Activated T-cell treated with anti-CD3 and anti-CD28 coated beads, Interleukin-2, amount 50 U/mL, for 24 hours (primary cell): ENCODE measurements around the gene MYO9B.

ENCODE experiments used
- DNase-seq: peaks from one replicate; pipeline ENCODE4 v3.0.0-alpha.2; 2020
- H3K27ac Mint-ChIP-seq: 2 replicates; pipeline ENCODE4 v1.8.0; 2020; ENCODE audit warnings: mild to moderate bottlenecking, mixed read lengths
- H3K27me3 Mint-ChIP-seq: 2 replicates; pipeline ENCODE4 v1.8.0; 2020; ENCODE audit warnings: mixed read lengths
- H3K36me3 Mint-ChIP-seq: 2 replicates; pipeline ENCODE4 v1.8.0; 2020; ENCODE audit warnings: low read depth, mixed read lengths
- H3K4me1 Mint-ChIP-seq: 2 replicates; pipeline ENCODE4 v1.8.0; 2020; ENCODE audit warnings: low read depth, mixed read lengths
- H3K4me3 Mint-ChIP-seq: 2 replicates; pipeline ENCODE4 v1.8.0; 2020; ENCODE audit warnings: mild to moderate bottlenecking, moderate library complexity, mixed read lengths
- H3K9me3 Mint-ChIP-seq: 2 replicates; pipeline ENCODE4 v1.8.0; 2020; ENCODE audit warnings: mixed read lengths

The MYO9B gene

GRCh38 chr19:17076543-17076991 is 990 bp downstream of the MYO9B start:
- DNase-seq, result peak; percentile 57
- H3K36me3 Mint-ChIP-seq, result peaks cover 53% of the 10 kb centered on the region
- H3K4me3 Mint-ChIP-seq, result peak overlapping the region; percentile 98
- H3K27me3 Mint-ChIP-seq, result no peaks in the 10 kb centered on the region
- peaks cover 71% of the 10 kb centered on the region for H3K4me1 Mint-ChIP-seq
- peak overlapping the region; percentile 93 for H3K27ac Mint-ChIP-seq
- H3K9me3 Mint-ChIP-seq, result no peaks in the 10 kb centered on the region

- Mint-ChIP-seq H3K27me3 (no peaks in the 10 kb centered on the region), H3K27ac (no peak overlapping the region)
Measured at GRCh38 chr19:17077447-17078028, 2.0 kb downstream of the MYO9B start.

GRCh38 chr19:17078036-17078919 is 2.7 kb downstream of the MYO9B start:
- H3K9me3 Mint-ChIP-seq, result no peaks in the 10 kb centered on the region
- no peaks in the 10 kb centered on the region for H3K27me3 Mint-ChIP-seq
- H3K4me1 Mint-ChIP-seq, result peaks cover 79% of the 10 kb centered on the region
- peak overlapping the region; percentile 93 for H3K27ac Mint-ChIP-seq
- H3K36me3 Mint-ChIP-seq, result peaks cover 52% of the 10 kb centered on the region
- no peak for DNase-seq
- peak overlapping the region; percentile 98 for H3K4me3 Mint-ChIP-seq

More at GRCh38 chr19:17077447-17078028, 2.0 kb downstream of the MYO9B start:
- peak overlapping the region; percentile 98 for H3K4me3 Mint-ChIP-seq
- no peaks in the 10 kb centered on the region for H3K9me3 Mint-ChIP-seq
- peaks cover 52% of the 10 kb centered on the region for H3K36me3 Mint-ChIP-seq
- no peak for DNase-seq
- H3K4me1 Mint-ChIP-seq, result peaks cover 79% of the 10 kb centered on the region

- Mint-ChIP-seq H3K4me1 (peaks cover 73% of the 10 kb centered on the region), H3K4me3 (peak overlapping the region; percentile 74), H3K27me3 (no peaks in the 10 kb centered on the region), H3K9me3 (no peaks in the 10 kb centered on the region), H3K27ac (peak overlapping the region; percentile 93), H3K36me3 (peaks cover 47% of the 10 kb centered on the region)
- no peak for DNase-seq
Measured at GRCh38 chr19:17078920-17079709, 3.5 kb downstream of the MYO9B start.

- Mint-ChIP-seq H3K4me3 (peak overlapping the region; percentile 74), H3K4me1 (peaks cover 65% of the 10 kb centered on the region), H3K9me3 (no peaks in the 10 kb centered on the region), H3K27me3 (no peaks in the 10 kb centered on the region), H3K36me3 (peaks cover 43% of the 10 kb centered on the region), H3K27ac (peak overlapping the region; percentile 93)
- DNase-seq, result peak; percentile 80
Measured at GRCh38 chr19:17079710-17080439, 4.3 kb downstream of the MYO9B start.

GRCh38 chr19:17080440-17080801 is 4.8 kb downstream of the MYO9B start:
- H3K9me3 Mint-ChIP-seq, result no peaks in the 10 kb centered on the region
- no peaks in the 10 kb centered on the region for H3K27me3 Mint-ChIP-seq
- no peak for DNase-seq
- H3K4me1 Mint-ChIP-seq, result peaks cover 69% of the 10 kb centered on the region
- peaks cover 44% of the 10 kb centered on the region for H3K36me3 Mint-ChIP-seq
- peak overlapping the region; percentile 60 for H3K4me3 Mint-ChIP-seq
- peak overlapping the region; percentile 93 for H3K27ac Mint-ChIP-seq

- no peak for DNase-seq
- peaks cover 70% of the 10 kb centered on the region for H3K4me1 Mint-ChIP-seq
- H3K4me3 Mint-ChIP-seq, result no peak overlapping the region
- no peaks in the 10 kb centered on the region for H3K9me3 Mint-ChIP-seq
- H3K27ac Mint-ChIP-seq, result peak overlapping the region; percentile 59
- peaks cover 45% of the 10 kb centered on the region for H3K36me3 Mint-ChIP-seq
- no peaks in the 10 kb centered on the region for H3K27me3 Mint-ChIP-seq
Measured at GRCh38 chr19:17081672-17082630, 6.4 kb downstream of the MYO9B start.

GRCh38 chr19:17086120-17086519 is 10.5 kb downstream of the MYO9B start:
- no peaks in the 10 kb centered on the region for H3K9me3 Mint-ChIP-seq
- no peak overlapping the region for H3K27ac Mint-ChIP-seq
- no peaks in the 10 kb centered on the region for H3K27me3 Mint-ChIP-seq
- no peak for DNase-seq
- no peak overlapping the region for H3K4me3 Mint-ChIP-seq
- H3K4me1 Mint-ChIP-seq, result peaks cover 65% of the 10 kb centered on the region
- peaks cover 53% of the 10 kb centered on the region for H3K36me3 Mint-ChIP-seq

- Mint-ChIP-seq H3K4me1 (peaks cover 61% of the 10 kb centered on the region), H3K27ac (no peak overlapping the region)
Measured at GRCh38 chr19:17086834-17087233, 11.3 kb downstream of the MYO9B start.

GRCh38 chr19:17088552-17088951 is 13.0 kb downstream of the MYO9B start:
- H3K4me1 Mint-ChIP-seq, result peaks cover 56% of the 10 kb centered on the region
- peaks cover 42% of the 10 kb centered on the region for H3K36me3 Mint-ChIP-seq
- H3K27me3 Mint-ChIP-seq, result no peaks in the 10 kb centered on the region
- no peak for DNase-seq
- H3K4me3 Mint-ChIP-seq, result no peak overlapping the region
- no peaks in the 10 kb centered on the region for H3K9me3 Mint-ChIP-seq
- H3K27ac Mint-ChIP-seq, result peak overlapping the region; percentile 24

More at GRCh38 chr19:17086834-17087233, 11.3 kb downstream of the MYO9B start:
- H3K27me3 Mint-ChIP-seq, result no peaks in the 10 kb centered on the region
- peaks cover 51% of the 10 kb centered on the region for H3K36me3 Mint-ChIP-seq
- no peak for DNase-seq
- H3K4me3 Mint-ChIP-seq, result no peak overlapping the region
- no peaks in the 10 kb centered on the region for H3K9me3 Mint-ChIP-seq

- Mint-ChIP-seq H3K9me3 (no peaks in the 10 kb centered on the region), H3K4me3 (no peak overlapping the region), H3K27me3 (no peaks in the 10 kb centered on the region), H3K36me3 (peaks cover 37% of the 10 kb centered on the region), H3K27ac (peak overlapping the region; percentile 88), H3K4me1 (peaks cover 61% of the 10 kb centered on the region)
- DNase-seq, result peak; percentile 53
Measured at GRCh38 chr19:17090583-17090982, 15.0 kb downstream of the MYO9B start.

- no peaks in the 10 kb centered on the region for H3K27me3 Mint-ChIP-seq
- no peak for DNase-seq
- H3K36me3 Mint-ChIP-seq, result peaks cover 32% of the 10 kb centered on the region
- no peaks in the 10 kb centered on the region for H3K9me3 Mint-ChIP-seq
- H3K27ac Mint-ChIP-seq, result no peak overlapping the region
- H3K4me3 Mint-ChIP-seq, result no peak overlapping the region
- H3K4me1 Mint-ChIP-seq, result peaks cover 62% of the 10 kb centered on the region
Measured at GRCh38 chr19:17091758-17092333, 16.3 kb downstream of the MYO9B start.

- no peaks in the 10 kb centered on the region for H3K27me3 Mint-ChIP-seq
- peaks cover 59% of the 10 kb centered on the region for H3K4me1 Mint-ChIP-seq
- H3K4me3 Mint-ChIP-seq, result no peak overlapping the region
- no peaks in the 10 kb centered on the region for H3K9me3 Mint-ChIP-seq
- peaks cover 26% of the 10 kb centered on the region for H3K36me3 Mint-ChIP-seq
- no peak overlapping the region for H3K27ac Mint-ChIP-seq
- DNase-seq, result no peak
Measured at GRCh38 chr19:17092696-17093095, 17.1 kb downstream of the MYO9B start.
